Activated T-helper 17 cell treated with anti-CD3 and anti-CD28 coated beads, Interleukin-2, amount 50 U/mL, for 72 hours (primary cell): ENCODE measurements around the gene PCDHB2. TPM values are rescaled to one million over a fixed set of nuclear protein-coding genes. Genes with fewer than 3 reads are reported as not detected.
"Not testable (repeated sequence)": the region's sequence is repeated elsewhere in the genome, so short reads cannot be mapped to it uniquely, and the experiment has no call there.

Experiments used
- ATAC-seq: fragments of 150-1000 bp; cut with Tn5 transposase; replicated peaks from 2 replicates; pipeline ENCODE4 v1.10.0; 2021; ENCODE audit warnings: mild to moderate bottlenecking, moderate library complexity
- H3K27ac Mint-ChIP-seq: one replicate; pipeline ENCODE4 v1.8.0; 2022; ENCODE audit warnings: mixed read lengths
- H3K27me3 Mint-ChIP-seq: one replicate; pipeline ENCODE4 v1.8.0; 2022; ENCODE audit warnings: mixed read lengths
- H3K36me3 Mint-ChIP-seq: one replicate; pipeline ENCODE4 v1.8.0; 2022; ENCODE audit warnings: low read depth, mild to moderate bottlenecking, mixed read lengths
- H3K4me1 Mint-ChIP-seq: one replicate; pipeline ENCODE4 v1.8.0; 2022; ENCODE audit warnings: mixed read lengths
- H3K4me3 Mint-ChIP-seq: one replicate; pipeline ENCODE4 v1.8.0; 2022; ENCODE audit warnings: mild to moderate bottlenecking, mixed read lengths
- H3K9me3 Mint-ChIP-seq: one replicate; pipeline ENCODE4 v1.8.0; 2022; ENCODE audit warnings: mixed read lengths
- total RNA-seq, 2 donors: library from RNA; stranded (reverse); gene quantifications; one replicate each; pipeline ENCODE4 v1.2.3, GENCODE V29; 2022

The PCDHB2 gene
- total RNA-seq, 2 donors from 2014 or later = 0.06 to 0.24 TPM

GRCh38 chr5:141119250-141119649 is 24.8 kb downstream of the PCDHB2 start:
- H3K4me3 Mint-ChIP-seq = no peak overlapping the region
- H3K9me3 Mint-ChIP-seq = peaks cover 15% of the 10 kb centered on the region
- H3K27me3 Mint-ChIP-seq = peaks cover 10% of the 10 kb centered on the region
- no peak overlapping the region for H3K27ac Mint-ChIP-seq
- no peaks in the 10 kb centered on the region for H3K36me3 Mint-ChIP-seq
- no peaks in the 10 kb centered on the region for H3K4me1 Mint-ChIP-seq
- no peak for ATAC-seq

DNA sequence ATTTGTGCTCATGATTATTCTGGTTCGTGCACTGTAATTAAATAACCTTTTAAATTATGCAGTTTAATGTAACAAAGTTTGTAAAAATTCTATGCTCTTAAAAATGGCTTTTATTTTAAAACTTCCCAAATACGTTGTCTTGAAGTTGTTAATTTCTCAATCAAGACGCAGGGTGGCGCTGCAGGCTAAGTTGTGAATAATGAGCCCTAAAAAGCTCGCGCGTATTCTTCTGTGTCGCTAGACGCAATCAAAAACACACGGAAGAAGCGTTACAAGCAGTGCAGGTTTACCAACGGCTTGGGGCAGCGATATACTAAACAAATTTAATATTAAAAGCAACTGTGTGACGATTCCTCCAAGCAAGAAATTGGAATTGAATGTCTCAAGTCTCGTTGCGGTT is 27.1 kb downstream of the PCDHB2 start, which contains the start of gene PCDHB4:
Gene PCDHB4 (plus strand): TSS at position 256 of the 400 bp plus-strand sequence. CDS start 181 bp downstream, outside the sequence.
- Mint-ChIP-seq H3K4me3 (no peak within 1 kb of the TSS), H3K27me3 (peaks cover 8% of the 10 kb centered on the region), H3K9me3 (peaks cover 4% of the 10 kb centered on the region), H3K36me3 (no peaks in the 10 kb centered on the region), H3K4me1 (no peaks in the 10 kb centered on the region), H3K27ac (no peak within 1 kb of the TSS)
- no peak for ATAC-seq

DNA sequence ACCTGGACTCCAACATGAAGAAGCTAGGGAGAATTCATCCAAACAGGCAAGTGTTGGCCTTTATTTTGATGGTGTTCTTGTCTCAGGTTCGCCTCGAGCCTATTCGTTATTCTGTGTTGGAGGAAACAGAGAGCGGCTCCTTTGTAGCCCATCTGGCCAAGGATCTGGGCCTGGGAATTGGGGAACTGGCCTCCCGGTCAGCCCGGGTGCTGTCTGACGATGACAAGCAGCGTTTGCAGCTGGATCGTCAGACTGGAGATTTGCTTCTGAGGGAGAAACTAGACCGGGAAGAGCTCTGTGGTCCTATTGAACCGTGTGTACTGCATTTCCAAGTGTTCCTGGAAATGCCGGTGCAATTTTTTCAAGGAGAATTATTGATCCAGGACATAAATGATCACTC is 27.6 kb downstream of the PCDHB2 start:
- Mint-ChIP-seq H3K27ac (no peak overlapping the region), H3K4me1 (no peaks in the 10 kb centered on the region), H3K36me3 (no peaks in the 10 kb centered on the region), H3K27me3 (peaks cover 8% of the 10 kb centered on the region), H3K9me3 (peaks cover 4% of the 10 kb centered on the region), H3K4me3 (no peak overlapping the region)
- no peak for ATAC-seq

DNA sequence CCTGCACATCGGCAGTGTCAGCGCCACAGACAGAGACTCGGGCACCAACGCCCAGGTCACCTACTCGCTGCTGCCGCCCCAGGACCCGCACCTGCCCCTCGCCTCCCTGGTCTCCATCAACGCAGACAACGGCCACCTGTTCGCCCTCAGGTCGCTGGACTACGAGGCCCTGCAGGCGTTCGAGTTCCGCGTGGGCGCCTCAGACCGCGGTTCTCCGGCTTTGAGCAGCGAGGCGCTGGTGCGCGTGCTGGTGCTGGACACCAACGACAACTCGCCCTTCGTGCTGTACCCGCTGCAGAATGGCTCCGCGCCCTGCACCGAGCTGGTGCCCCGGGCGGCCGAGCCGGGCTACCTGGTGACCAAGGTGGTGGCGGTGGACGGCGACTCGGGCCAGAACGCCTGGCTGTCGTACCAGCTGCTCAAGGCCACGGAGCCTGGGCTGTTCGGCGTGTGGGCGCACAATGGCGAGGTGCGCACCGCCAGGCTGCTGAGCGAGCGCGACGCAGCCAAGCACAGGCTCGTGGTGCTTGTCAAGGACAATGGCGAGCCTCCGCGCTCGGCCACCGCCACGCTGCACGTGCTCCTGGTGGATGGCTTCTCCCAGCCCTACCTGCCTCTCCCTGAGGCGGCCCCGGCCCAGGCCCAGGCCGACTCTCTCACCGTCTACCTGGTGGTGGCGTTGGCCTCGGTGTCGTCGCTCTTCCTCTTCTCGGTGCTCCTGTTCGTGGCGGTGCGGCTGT is 29.2 kb downstream of the PCDHB2 start:
- peaks cover 13% of the 10 kb centered on the region for H3K27me3 Mint-ChIP-seq
- H3K36me3 Mint-ChIP-seq, H3K4me1 Mint-ChIP-seq, H3K4me3 Mint-ChIP-seq, ATAC-seq, H3K9me3 Mint-ChIP-seq, H3K27ac Mint-ChIP-seq: not testable (repeated sequence)

- no peak overlapping the region for H3K4me3 Mint-ChIP-seq
Measured at GRCh38 chr5:141127305-141127704, 32.9 kb downstream of the PCDHB2 start.

DNA sequence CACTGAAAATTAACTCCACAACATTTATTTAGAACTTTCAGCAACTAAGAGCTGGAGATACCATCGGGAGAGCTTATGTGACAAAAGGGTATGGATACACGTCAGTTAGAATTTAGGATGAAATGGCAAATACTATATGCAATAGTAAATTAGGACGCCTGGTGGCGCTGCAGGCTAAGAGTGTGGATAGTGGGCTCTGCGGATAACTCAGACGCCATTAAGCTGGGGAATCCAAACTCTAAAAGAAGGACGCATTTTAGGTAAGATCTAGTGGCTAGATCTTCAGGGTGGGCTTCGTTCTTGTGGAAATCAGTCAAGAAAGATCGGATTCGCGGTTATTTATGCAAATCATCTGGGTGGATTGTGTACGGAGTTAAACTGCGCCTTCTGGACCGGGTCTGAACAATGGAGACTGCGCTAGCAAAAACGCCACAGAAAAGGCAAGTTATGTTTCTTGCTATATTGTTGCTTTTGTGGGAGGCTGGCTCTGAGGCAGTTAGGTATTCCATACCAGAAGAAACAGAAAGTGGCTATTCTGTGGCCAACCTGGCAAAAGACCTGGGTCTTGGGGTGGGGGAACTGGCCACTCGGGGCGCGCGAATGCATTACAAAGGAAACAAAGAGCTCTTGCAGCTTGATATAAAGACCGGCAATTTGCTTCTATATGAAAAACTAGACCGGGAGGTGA is 40.8 kb downstream of the PCDHB2 start, which contains the start of gene PCDHB5:
Gene PCDHB5 (plus strand): TSS at position 177 of the 688 bp plus-strand sequence. CDS start 229 bp downstream, at position 406.
- Mint-ChIP-seq H3K4me1 (no peaks in the 10 kb centered on the region), H3K9me3 (peaks cover 19% of the 10 kb centered on the region), H3K36me3 (no peaks in the 10 kb centered on the region), H3K27me3 (peaks cover 5% of the 10 kb centered on the region), H3K4me3 (peak within 1 kb of the TSS; percentile 57), H3K27ac (no peak within 1 kb of the TSS)
- ATAC-seq = no peak

More at GRCh38 chr5:141127305-141127704, 32.9 kb downstream of the PCDHB2 start:
- peaks cover 9% of the 10 kb centered on the region for H3K27me3 Mint-ChIP-seq
- H3K9me3 Mint-ChIP-seq = peaks cover 2% of the 10 kb centered on the region
- H3K36me3 Mint-ChIP-seq = no peaks in the 10 kb centered on the region
- no peak overlapping the region for H3K27ac Mint-ChIP-seq
- no peak for ATAC-seq
- no peaks in the 10 kb centered on the region for H3K4me1 Mint-ChIP-seq

- Mint-ChIP-seq H3K27me3 (peaks cover 5% of the 10 kb centered on the region), H3K9me3 (peaks cover 19% of the 10 kb centered on the region), H3K4me3 (peak overlapping the region; percentile 57), H3K27ac (no peak overlapping the region), H3K4me1 (no peaks in the 10 kb centered on the region), H3K36me3 (no peaks in the 10 kb centered on the region)
- no peak for ATAC-seq
Measured at GRCh38 chr5:141135718-141136266, 41.4 kb downstream of the PCDHB2 start.

- not testable (repeated sequence) for H3K4me1 Mint-ChIP-seq, H3K27me3 Mint-ChIP-seq, ATAC-seq, H3K36me3 Mint-ChIP-seq, H3K27ac Mint-ChIP-seq, H3K4me3 Mint-ChIP-seq
- peaks cover 16% of the 10 kb centered on the region for H3K9me3 Mint-ChIP-seq
Measured at GRCh38 chr5:141137346-141137745, 42.9 kb downstream of the PCDHB2 start.

Other genes starting within 250 kb of the PCDHB2 start
- gene PCDHA9, start 246.2 kb upstream of the PCDHB2 start, total RNA-seq = not detected
- gene PCDHA10, start 238.7 kb upstream of the PCDHB2 start, total RNA-seq = not detected
- gene PCDHA11, start 225.7 kb upstream of the PCDHB2 start, total RNA-seq = not detected
- gene PCDHA12, start 219.3 kb upstream of the PCDHB2 start, total RNA-seq = not detected
- gene PCDHA13, start 212.5 kb upstream of the PCDHB2 start, total RNA-seq = not detected
- not detected for gene PCDHAC1, start 168.3 kb upstream of the PCDHB2 start, total RNA-seq
- gene PCDHAC2, start 128.1 kb upstream of the PCDHB2 start, total RNA-seq = not detected
- gene PCDHB1, start 43.2 kb upstream of the PCDHB2 start, total RNA-seq = not detected
- gene PCDHB3, start 5.9 kb downstream of the PCDHB2 start, total RNA-seq = under 1 TPM in 1 of 2 donors, not detected in 1; 0.08 TPM
- gene PCDHB4, start 27.2 kb downstream of the PCDHB2 start, total RNA-seq = not detected
- not detected for gene PCDHB5, start 40.6 kb downstream of the PCDHB2 start, total RNA-seq
- gene PCDHB6, start 55.4 kb downstream of the PCDHB2 start, total RNA-seq = not detected
- not detected for gene PCDHB7, start 78.0 kb downstream of the PCDHB2 start, total RNA-seq
- gene PCDHB8, start 83.2 kb downstream of the PCDHB2 start, total RNA-seq = not detected
- gene PCDHB16, start 87.8 kb downstream of the PCDHB2 start, total RNA-seq = not detected
- gene PCDHB9, start 92.5 kb downstream of the PCDHB2 start, total RNA-seq = not detected
- not detected for gene PCDHB10, start 97.7 kb downstream of the PCDHB2 start, total RNA-seq
- gene PCDHB11, start 105.0 kb downstream of the PCDHB2 start, total RNA-seq = not detected
- not detected for gene PCDHB12, start 114.1 kb downstream of the PCDHB2 start, total RNA-seq
- under 1 TPM in 1 of 2 donors, not detected in 1; 0.08 TPM for gene PCDHB13, start 119.3 kb downstream of the PCDHB2 start, total RNA-seq
- not detected for gene PCDHB14, start 128.7 kb downstream of the PCDHB2 start, total RNA-seq
- gene PCDHB15, start 150.8 kb downstream of the PCDHB2 start, total RNA-seq = not detected
- under 1 TPM in 1 of 2 donors, not detected in 1; 0.42 TPM for gene SLC25A2, start 209.4 kb downstream of the PCDHB2 start, total RNA-seq
- 10 to 100 TPM; 45.3 to 50.4 TPM for gene TAF7, start 226.2 kb downstream of the PCDHB2 start, total RNA-seq
- under 1 TPM; 0.09 to 0.16 TPM for gene PCDHGA1, start 235.9 kb downstream of the PCDHB2 start, total RNA-seq
- not detected for gene PCDHGA2, start 244.1 kb downstream of the PCDHB2 start, total RNA-seq
- under 1 TPM in 1 of 2 donors, not detected in 1; 0.09 TPM for gene PCDHGA3, start 249.2 kb downstream of the PCDHB2 start, total RNA-seq